H1 (cell line): ENCODE measurements around the gene CYYR1. TPM values are rescaled to one million over a fixed set of nuclear protein-coding genes. Genes with fewer than 3 reads are reported as not detected.

Experiments
- JUN ChIP-seq: IDR thresholded peaks from 2 replicates; pipeline ENCODE4 v1.6.1; 2011; ENCODE audit warnings: low read depth, mild to moderate bottlenecking, improper control_type of control experiment, low read length
- polyA plus RNA-seq, 7 experiments: library from polyadenylated mRNA; depleted of rRNA in 3 of 7; stranded (reverse) in 5 of 7; unstranded in 2 of 7; fragments of >200 nt in 5 of 7; fragments of 200-250 nt in 2 of 7; gene quantifications; 1 replicate in 5 of 7; 2 replicates in 1 of 7; 4 replicates in 1 of 7; pipeline versions ENCODE4 v1.2.1 to v1.2.3, GENCODE V29; 2011 to 2013; ENCODE audit warnings: missing spikeins in 2 of 7, mixed read lengths in 2 of 7
- total RNA-seq: library from RNA; stranded (reverse); fragmentation: NEBNext Ultra II Directional; extraction: Animal tissue kit (Norgen Biotek cat#: 25700); gene quantifications from 2 replicates; pipeline ENCODE4 v1.2.1, GENCODE V29; 2021

The CYYR1 gene
- total and polyA plus RNA-seq, 2 of the 8 experiments (the other 6 are each of a cell fraction or from before 2014, with no cell fraction given) = 12.2 to 37.9 TPM

- TF ChIP-seq JUN = no peak
These were observed 50.4 kb downstream of the CYYR1 start (continued) for GRCh38 chr21:26522704-26523103.
